SU-DHL-6 (cell line): ENCODE data around the gene PNPLA3.

Experiments
- H2AFZ ChIP-seq: fragments of 200-600 bp; sonication (generic); 2 replicates; pipeline ENCODE4 v1.6.1; 2014; ENCODE audit warnings: low read depth, mild to moderate bottlenecking, moderate library complexity, mixed read lengths, antibody characterized with exemption, low read length; ENCODE audit not compliant: severe bottlenecking
- H3F3A ChIP-seq: fragments of 200-600 bp; shearing (Covaris generic); 2 replicates; pipeline ENCODE4 v1.6.0; 2016; ENCODE audit warnings: antibody characterized with exemption, mild to moderate bottlenecking; ENCODE audit not compliant: insufficient read depth
- H3K27ac ChIP-seq: fragments of 200-600 bp; sonication (generic); 2 replicates; pipeline ENCODE4 v1.5.1; 2016; ENCODE audit warnings: low read depth, mild to moderate bottlenecking, low read length, moderate library complexity, mixed read lengths
- H3K27me3 ChIP-seq: fragments of 200-600 bp; sonication (generic), shearing (Covaris generic); 2 replicates; pipeline ENCODE4 v1.6.0; 2014; ENCODE audit warnings: mild to moderate bottlenecking, low read length
- H3K36me3 ChIP-seq: fragments of 200-600 bp; sonication (generic); 2 replicates; pipeline ENCODE4 v1.6.1; 2014; ENCODE audit warnings: mild to moderate bottlenecking, low read length, mixed read lengths
- H3K4me2 ChIP-seq: fragments of 300-600, 200-600 bp; shearing (Covaris generic), sonication (generic); 2 replicates; pipeline ENCODE4 v1.6.0; 2014; ENCODE audit warnings: low read length, low read depth, mild to moderate bottlenecking; ENCODE audit not compliant: poor library complexity, severe bottlenecking
- H3K4me3 ChIP-seq: fragments of 200-600 bp; sonication (generic); 2 replicates; pipeline ENCODE4 v1.5.1; 2014; ENCODE audit warnings: antibody characterized with exemption, low read length, mild to moderate bottlenecking, mixed read lengths; ENCODE audit not compliant: insufficient read depth, poor library complexity, severe bottlenecking
- H3K79me2 ChIP-seq: fragments of 200-600 bp; sonication (generic); 2 replicates; pipeline ENCODE4 v1.6.1; 2014; ENCODE audit warnings: mild to moderate bottlenecking, low read length, moderate library complexity; ENCODE audit not compliant: insufficient read depth
- H3K9ac ChIP-seq: fragments of 200-600 bp; sonication (generic); 2 replicates; pipeline ENCODE4 v1.7.0; 2014; ENCODE audit warnings: mild to moderate bottlenecking, low read length
- H3K9me2 ChIP-seq: fragments of 200-600 bp; sonication (generic); replicated peaks from 2 replicates; pipeline ENCODE4 v1.6.1; 2014; ENCODE audit warnings: low read length; ENCODE audit not compliant: insufficient read depth
- H3K9me3 ChIP-seq: fragments of 200-600 bp; sonication (generic); 2 replicates; pipeline ENCODE4 v1.6.1; 2014; ENCODE audit warnings: low read length, mixed read lengths; ENCODE audit not compliant: insufficient read depth
- H4K20me1 ChIP-seq: fragments of 200-600 bp; sonication (generic); 2 replicates; pipeline ENCODE4 v1.6.1; 2014; ENCODE audit warnings: low read depth, mild to moderate bottlenecking, antibody characterized with exemption, low read length, moderate library complexity, mixed read lengths
- EZH2phosphoT487 ChIP-seq: fragments of 200-600 bp; sonication (generic), shearing (Covaris generic); conservative IDR thresholded peaks from 2 replicates; pipeline ENCODE4 v1.6.1; 2018; ENCODE audit warnings: mild to moderate bottlenecking, antibody characterized with exemption, low read length, moderate library complexity, mixed read lengths
- TF ChIP-seq, protein P1 (sequence below): fragments of 200-600 bp; sonication (generic); IDR thresholded peaks from one replicate; pipeline ENCODE4 v1.5.1; 2017; ENCODE audit warnings: antibody characterized with exemption, mild to moderate bottlenecking, low read length, moderate library complexity; ENCODE audit not compliant: insufficient read depth, poor library complexity, severe bottlenecking

PNPLA3 gene

DNA sequence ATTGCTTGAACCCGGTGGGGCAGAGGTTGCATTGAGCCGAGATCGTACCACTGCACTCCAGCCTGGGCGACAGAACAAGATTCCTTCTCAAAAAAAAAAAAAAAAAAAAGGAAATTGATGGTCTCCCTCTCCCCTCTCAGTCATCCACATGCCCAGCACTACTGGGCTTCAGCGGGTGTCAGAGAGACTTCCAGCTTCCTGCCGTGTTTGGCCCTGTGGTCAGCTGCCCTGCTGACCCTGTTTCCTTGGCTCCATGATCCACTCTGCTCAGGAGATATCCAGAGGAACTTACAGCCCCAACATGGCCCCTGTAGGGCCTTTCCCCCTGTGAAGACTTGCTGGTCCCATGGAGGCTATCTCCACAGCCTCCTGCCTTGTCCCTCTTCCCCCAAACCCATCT lies 6.1 kb upstream of the PNPLA3 start:
- no peak overlapping the region for H3K4me2 ChIP-seq
- no peak for TF ChIP-seq EZH2phosphoT487
- TF ChIP-seq, protein P1, sequence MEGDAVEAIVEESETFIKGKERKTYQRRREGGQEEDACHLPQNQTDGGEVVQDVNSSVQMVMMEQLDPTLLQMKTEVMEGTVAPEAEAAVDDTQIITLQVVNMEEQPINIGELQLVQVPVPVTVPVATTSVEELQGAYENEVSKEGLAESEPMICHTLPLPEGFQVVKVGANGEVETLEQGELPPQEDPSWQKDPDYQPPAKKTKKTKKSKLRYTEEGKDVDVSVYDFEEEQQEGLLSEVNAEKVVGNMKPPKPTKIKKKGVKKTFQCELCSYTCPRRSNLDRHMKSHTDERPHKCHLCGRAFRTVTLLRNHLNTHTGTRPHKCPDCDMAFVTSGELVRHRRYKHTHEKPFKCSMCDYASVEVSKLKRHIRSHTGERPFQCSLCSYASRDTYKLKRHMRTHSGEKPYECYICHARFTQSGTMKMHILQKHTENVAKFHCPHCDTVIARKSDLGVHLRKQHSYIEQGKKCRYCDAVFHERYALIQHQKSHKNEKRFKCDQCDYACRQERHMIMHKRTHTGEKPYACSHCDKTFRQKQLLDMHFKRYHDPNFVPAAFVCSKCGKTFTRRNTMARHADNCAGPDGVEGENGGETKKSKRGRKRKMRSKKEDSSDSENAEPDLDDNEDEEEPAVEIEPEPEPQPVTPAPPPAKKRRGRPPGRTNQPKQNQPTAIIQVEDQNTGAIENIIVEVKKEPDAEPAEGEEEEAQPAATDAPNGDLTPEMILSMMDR = no peak
- no peaks in the 10 kb centered on the region for H3F3A ChIP-seq
- no peaks in the 10 kb centered on the region for H4K20me1 ChIP-seq
- H3K9ac ChIP-seq = no peak overlapping the region
- H3K9me3 ChIP-seq = no peaks in the 10 kb centered on the region
- no peak overlapping the region for H3K27ac ChIP-seq
- no peaks in the 10 kb centered on the region for H3K79me2 ChIP-seq
- no peaks in the 10 kb centered on the region for H3K9me2 ChIP-seq
- no peaks in the 10 kb centered on the region for H3K27me3 ChIP-seq
- H3K4me3 ChIP-seq = no peak overlapping the region
- no peak overlapping the region for H2AFZ ChIP-seq
- H3K36me3 ChIP-seq = no peaks in the 10 kb centered on the region

DNA sequence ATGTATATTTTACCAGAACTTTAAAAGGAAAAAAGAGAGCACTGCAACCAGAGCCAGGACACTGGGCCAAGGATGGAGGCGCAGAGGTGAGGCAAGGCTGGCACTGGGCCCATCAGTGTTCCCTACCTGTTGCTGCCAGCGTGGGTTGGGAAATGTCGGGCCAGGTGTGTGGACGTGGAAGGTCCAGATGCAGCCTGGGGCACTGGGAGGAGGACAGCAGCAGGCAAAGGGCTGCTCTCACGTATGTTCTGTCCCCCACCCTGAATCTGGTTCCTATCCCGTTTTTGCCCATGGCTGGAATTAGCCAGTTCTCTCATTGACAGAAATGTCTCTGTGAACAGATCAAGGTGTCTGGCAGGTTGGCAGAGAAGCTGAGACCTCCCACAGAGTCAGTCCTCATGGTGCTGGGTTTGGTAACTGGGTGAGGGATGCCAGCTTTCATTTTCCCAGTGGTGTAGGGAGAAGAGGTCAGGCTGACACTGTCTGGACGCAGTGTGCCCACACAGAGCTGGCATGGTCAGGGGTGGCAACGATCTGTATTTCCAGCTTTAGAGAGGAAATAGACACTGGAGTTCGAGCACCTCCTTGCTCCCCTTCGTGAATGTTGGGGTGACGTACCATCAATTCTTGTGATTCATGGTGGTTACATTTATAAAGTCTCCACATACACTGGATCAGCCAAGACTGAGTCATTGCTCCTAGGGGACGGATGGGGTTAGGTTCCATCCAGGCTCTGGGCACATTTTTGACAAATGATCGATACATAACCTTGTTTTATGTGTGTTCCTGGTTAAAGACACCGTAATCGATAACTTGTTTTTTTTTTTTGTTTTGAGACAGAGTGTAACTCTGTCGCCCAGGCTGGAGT lies 4.3 kb upstream of the PNPLA3 start:
- H3K4me3 ChIP-seq = no peak overlapping the region
- no peaks in the 10 kb centered on the region for H3K27me3 ChIP-seq
- H3K27ac ChIP-seq = no peak overlapping the region
- H3K79me2 ChIP-seq = no peaks in the 10 kb centered on the region
- H3F3A ChIP-seq = no peaks in the 10 kb centered on the region
- no peaks in the 10 kb centered on the region for H3K9me2 ChIP-seq
- H3K9ac ChIP-seq = no peak overlapping the region
- no peaks in the 10 kb centered on the region for H4K20me1 ChIP-seq
- H2AFZ ChIP-seq = no peak overlapping the region
- H3K36me3 ChIP-seq = no peaks in the 10 kb centered on the region
- no peak overlapping the region for H3K4me2 ChIP-seq
- no peak for TF ChIP-seq EZH2phosphoT487
- TF ChIP-seq, protein P1 = no peak
- H3K9me3 ChIP-seq = no peaks in the 10 kb centered on the region

DNA sequence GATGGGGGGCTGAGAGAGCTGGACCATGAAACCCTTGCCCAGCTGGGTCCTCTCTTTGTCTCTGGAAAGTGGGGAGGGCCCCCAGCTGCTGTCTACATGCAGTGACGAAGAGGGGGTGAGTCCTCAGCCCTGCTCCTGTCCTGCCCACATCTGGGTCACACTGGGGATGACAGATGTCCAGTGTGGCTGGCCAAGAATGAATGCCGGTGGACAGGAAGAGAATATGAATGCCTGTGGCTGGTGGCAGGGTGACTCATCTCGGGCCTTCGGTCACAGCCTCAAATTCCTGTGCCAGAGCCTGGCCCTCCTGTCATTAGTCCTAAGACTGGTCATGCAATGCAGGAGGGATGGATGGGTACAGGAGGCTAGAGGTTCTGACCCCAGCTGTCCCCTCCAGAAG lies 2.2 kb upstream of the PNPLA3 start:
- Histone ChIP-seq H3K9me3 (no peaks in the 10 kb centered on the region), H3K27ac (no peak overlapping the region), H3K4me3 (no peak overlapping the region), H3K4me2 (no peak overlapping the region), H3K27me3 (no peaks in the 10 kb centered on the region), H3K36me3 (no peaks in the 10 kb centered on the region), H3K9me2 (no peaks in the 10 kb centered on the region), H3F3A (no peaks in the 10 kb centered on the region), H2AFZ (no peak overlapping the region), H4K20me1 (no peaks in the 10 kb centered on the region), H3K79me2 (no peaks in the 10 kb centered on the region), H3K9ac (no peak overlapping the region)
- TF ChIP-seq, protein P1 = no peak
- TF ChIP-seq EZH2phosphoT487 = no peak
